Stimulated activated CD8-positive, alpha-beta memory T cell treated with anti-CD3 and anti-CD28 coated beads, Interleukin-15, amount 100 ng/mL, for 48 hours (primary cell): ENCODE measurements around the gene GATM.
"Not testable (repeated sequence)": the region's sequence is repeated elsewhere in the genome, so short reads cannot be mapped to it uniquely, and the experiment has no call there.

Source experiments
- DNase-seq, 2 donors: peaks; one replicate each; pipeline ENCODE4 v3.0.0-alpha.2; 2020; ENCODE audit warnings: low read depth in 2 of 2

The GATM gene

GRCh38 chr15:45351227-45351626, 27.1 kb downstream of the GATM start:
- no peak for DNase-seq

GRCh38 chr15:45349623-45350022, 28.7 kb downstream of the GATM start:
- no peak for DNase-seq

GRCh38 chr15:45347989-45348388, 30.4 kb downstream of the GATM start:
- DNase-seq = no peak

- no peak for DNase-seq
Observed at GRCh38 chr15:45347033-45347432, 31.3 kb downstream of the GATM start.

GRCh38 chr15:45346381-45346780, 32.0 kb downstream of the GATM start:
- DNase-seq = no peak

GRCh38 chr15:45343258-45343860, 35.0 kb downstream of the GATM start:
- no peak for DNase-seq

GRCh38 chr15:45341790-45342189, 36.6 kb downstream of the GATM start:
- DNase-seq = no peak

- no peak for DNase-seq
Observed at GRCh38 chr15:45340429-45340828, 37.9 kb downstream of the GATM start.

- no peak for DNase-seq
Observed at GRCh38 chr15:45338417-45338816, 39.9 kb downstream of the GATM start.

- no peak for DNase-seq
Observed at GRCh38 chr15:45337224-45337623, 41.1 kb downstream of the GATM start.

GRCh38 chr15:45333550-45333949, 44.8 kb downstream of the GATM start:
- DNase-seq = no peak

GRCh38 chr15:45332694-45333093, 45.6 kb downstream of the GATM start:
- no peak for DNase-seq

- DNase-seq = no peak
Observed at GRCh38 chr15:45331972-45332371, 46.4 kb downstream of the GATM start.

GRCh38 chr15:45328663-45329062, 49.7 kb downstream of the GATM start:
- no peak for DNase-seq

- no peak for DNase-seq
Observed at GRCh38 chr15:45326741-45327140, 51.6 kb downstream of the GATM start.

- no peak for DNase-seq
Observed at GRCh38 chr15:45326280-45326679, 52.1 kb downstream of the GATM start.

- no peak for DNase-seq
Observed at GRCh38 chr15:45320581-45321205, 57.7 kb downstream of the GATM start.

GRCh38 chr15:45319472-45320214, 58.7 kb downstream of the GATM start:
- DNase-seq = no peak

- no peak for DNase-seq
Observed at GRCh38 chr15:45314960-45315359, 63.4 kb downstream of the GATM start.

GRCh38 chr15:45314117-45314516, 64.2 kb downstream of the GATM start:
- not testable (repeated sequence) for DNase-seq
